ENCODE measurements around the gene SHQ1. TPM values are rescaled to one million over a fixed set of nuclear protein-coding genes. Genes with fewer than 3 reads are reported as not detected.
A peak's percentile ranks its signal among the peaks of the same experiment; 100 is the strongest.

Gene SHQ1
- 10 to 100 TPM; 24.3 to 26.9 (median 25.3) TPM for polyA plus RNA-seq (ENCODE audit: insufficient read length in 3 of 3)

DNA sequence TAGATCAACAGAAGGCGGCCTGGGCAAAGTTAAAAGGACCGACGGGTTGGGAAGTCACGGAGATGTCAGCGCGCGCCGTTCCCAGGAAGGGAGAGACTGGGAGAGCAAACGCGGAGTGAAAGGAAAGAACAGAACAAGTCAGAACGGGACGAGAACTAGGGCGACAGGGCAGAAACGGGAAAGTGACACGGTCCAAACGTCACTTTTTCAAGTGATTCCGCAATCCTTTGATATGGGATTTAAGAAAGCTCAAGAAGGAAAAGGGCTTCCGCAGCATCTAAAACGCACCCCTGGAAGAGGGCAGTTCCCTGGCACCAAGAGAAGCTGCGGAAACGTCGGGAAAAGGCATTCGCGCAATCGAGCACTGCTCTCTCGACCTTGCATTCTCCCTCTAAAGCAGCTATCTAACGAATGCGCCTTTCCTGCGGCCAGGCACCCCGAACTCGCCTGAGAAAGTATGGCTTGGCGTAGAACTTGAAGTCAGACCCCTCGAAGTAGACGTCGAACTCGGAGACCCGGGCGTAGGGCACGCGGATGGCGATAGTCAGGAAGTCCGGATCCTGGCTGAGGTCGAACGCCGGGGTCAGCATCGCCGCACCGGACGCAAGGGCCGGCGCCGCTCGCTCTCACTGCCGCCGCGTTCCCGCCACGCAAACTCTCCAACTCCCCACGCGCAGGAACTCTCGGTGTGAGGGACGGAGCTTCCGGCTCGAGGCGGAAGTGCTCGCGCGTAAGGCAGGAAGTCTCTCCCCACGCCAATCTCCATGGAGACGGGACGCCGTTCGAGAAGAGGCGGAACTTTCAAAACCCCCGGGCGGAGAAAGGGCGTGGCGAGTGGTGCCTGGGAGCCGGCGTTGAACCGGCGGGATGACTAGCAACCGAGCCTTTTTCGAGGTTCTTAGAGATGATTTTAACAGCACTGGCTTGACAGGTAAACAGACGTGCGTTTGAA lies at the start of gene SHQ1:
Gene SHQ1 (minus strand): TSS at position 695 of the 952 bp plus-strand sequence. CDS start 105 bp downstream, at position 590.
- peak; percentile 88 to 94 (median 89) for DNase-seq (ENCODE audit: low read depth in 3 of 3, low spot score in 2 of 3)

DNA sequence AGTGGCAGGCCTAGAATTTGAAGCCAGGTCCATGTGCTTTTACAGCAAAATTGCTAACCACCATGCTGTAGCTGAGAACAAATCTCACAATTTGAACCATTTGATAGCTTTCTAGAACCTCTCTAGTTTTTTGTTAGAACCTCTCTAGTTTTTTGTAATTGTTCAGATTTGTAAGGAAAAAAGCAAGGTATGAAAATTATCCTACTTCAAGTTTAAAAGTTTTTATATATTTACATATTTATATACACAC lies 49.4 kb upstream of the SHQ1 start:
- DNase-seq (ENCODE audit: low read depth in 3 of 3, low spot score in 2 of 3) = no peak

DNA sequence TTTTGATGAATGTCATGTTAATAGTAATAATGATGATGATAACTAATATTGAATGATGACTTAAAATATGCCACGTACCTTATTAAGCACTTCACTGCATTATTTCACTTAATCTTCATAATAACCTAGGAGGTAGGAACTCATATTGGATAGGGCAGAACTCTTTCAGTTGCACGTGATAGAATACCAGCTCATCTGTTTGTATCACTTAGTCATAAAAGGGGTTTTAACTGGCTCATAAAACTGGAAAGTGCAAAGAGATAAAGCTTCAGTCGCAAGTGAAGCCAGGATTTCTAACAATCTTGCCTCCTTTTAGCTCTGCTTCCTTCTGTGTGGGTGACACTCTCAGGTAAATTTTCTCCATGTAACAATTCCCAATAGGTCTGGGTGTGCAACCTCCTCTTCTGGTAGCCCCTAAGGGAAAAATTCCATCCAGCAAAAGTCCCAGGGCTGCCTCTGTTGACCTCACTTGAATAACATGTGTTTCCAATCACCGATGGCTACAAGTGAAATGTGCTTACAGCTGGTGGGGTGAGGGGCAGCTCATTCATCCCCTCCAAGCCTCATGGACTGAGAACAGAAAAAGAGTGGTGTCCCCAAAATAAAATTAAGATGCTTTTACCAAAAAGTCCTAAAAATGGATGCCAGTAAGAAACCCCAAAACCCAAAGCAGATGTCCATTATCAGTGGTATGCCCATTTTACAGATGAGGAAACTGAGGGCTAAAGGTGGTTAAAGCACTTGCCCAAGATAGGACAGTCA lies 48.9 kb upstream of the SHQ1 start:
- DNase-seq (ENCODE audit: low read depth in 3 of 3, low spot score in 2 of 3) = no peak

DNA sequence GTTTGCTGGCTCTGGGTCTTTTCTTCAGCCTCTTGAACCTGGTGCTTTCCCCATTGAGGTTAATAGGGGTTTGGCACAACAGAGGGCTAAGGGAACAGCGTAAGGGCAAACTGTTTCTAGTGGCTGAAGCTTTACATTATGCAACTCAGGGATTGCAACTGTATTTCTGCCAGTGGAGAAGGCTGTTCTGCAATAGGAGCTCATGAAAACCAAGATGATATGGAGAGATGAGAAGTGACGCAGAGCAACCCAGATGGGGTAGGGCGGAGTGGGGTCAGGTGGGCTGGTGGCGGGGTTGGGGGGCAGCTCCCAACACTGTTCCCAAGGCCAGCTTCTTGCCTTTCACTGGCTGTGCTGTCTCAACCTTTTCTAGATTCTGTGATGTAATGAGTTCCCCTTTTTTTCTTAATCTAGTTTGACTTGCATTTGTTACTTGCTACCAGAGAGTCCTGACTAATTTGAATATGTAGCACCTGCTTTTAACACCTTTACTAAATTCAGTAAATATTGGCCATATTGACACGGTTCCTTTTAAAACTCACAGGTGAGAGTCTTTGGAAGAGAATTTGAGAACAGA lies 46.8 kb upstream of the SHQ1 start:
- no peak for DNase-seq (ENCODE audit: low read depth in 3 of 3, low spot score in 2 of 3)

DNA sequence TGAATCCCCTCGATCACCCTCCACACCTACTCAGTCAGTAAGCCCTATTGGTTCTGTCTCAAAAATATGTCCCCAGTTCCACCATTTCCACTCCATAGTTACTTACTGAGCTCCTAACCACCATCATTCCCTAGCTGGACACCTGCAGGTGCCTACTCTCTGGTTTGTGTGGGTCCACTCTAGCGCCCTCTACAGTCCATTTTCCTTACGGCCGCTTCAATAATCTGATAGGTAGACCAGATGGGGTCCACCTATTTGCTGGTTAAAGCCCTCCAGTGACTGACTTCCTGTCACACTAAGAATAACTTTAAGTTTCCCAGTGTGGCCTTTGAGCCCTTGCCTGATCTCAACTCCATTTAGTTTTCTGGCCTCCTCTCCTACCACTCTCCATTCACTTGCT lies 44.6 kb upstream of the SHQ1 start:
- no peak for DNase-seq (ENCODE audit: low read depth in 3 of 3, low spot score in 2 of 3)

DNA sequence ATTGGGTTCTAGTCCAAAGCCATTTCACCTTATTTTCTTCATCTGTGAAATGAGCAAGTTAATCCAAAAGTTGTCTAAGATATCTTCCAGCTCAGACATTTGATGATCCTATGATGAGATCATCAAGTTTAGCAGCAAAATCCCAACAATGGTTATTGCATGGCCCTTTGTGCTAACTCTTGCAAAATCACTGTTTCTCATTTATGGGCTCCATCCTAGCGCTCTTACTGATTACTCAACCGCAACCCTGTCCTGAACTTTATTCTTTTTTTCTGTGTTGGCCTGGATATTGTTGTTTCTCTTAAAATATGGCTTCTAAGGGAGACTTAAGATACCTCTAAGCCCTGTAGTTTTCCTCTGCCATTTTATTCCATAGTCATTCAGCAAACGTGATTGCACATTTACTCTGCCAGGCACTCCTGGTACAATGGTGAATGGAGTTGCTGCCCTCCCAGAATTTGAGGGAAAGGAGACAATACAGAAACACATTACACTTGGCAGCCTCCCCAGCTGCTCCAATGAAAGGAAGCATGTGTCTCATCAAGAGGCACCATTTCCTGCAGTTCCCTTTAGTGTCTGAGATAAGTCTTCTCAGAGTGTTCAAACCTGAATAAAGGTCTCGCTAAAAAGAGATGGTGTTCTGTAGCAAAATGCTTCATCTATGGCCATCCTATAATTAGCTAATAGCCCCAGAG lies 44.0 kb upstream of the SHQ1 start:
- DNase-seq (ENCODE audit: low read depth in 3 of 3, low spot score in 2 of 3) = no peak

DNA sequence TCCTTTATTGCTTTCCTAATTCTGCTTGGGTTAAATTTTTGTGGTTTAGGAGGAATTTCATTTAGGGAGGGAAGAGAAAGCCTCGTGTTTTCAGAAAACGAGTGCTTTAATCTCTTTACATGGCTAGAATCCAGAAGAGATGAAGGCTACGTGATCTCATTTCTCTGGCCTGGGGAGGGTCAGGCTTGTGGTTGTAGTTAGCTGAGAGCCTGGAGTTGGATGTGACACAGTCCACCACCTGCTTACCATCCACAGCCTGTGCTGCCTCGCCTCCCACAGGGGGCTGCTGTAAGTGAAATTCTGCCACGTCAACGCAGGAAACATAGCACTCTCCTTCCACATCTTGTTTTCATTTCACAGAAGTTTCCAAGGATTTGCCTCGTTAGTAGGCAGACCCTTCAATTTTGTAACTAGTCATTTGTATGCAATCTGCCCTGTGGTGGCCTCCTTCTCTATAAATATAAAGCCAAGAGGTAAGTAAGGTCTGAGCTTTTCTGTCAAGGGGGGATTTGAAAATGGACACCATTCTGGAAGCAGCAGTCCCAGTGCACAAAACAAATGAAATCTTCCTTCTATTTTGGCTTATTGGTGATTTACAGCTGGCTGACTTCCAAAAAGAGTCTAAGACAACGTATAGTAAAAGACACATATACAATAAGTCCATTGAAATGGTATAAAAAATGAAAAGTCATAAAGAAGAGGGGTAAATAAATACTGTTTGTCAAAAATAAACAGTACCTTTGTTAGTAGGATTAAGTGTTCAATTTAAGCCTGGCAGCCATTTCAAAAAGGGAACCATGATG lies 43.0 kb upstream of the SHQ1 start:
- no peak for DNase-seq (ENCODE audit: low read depth in 3 of 3, low spot score in 2 of 3)

DNA sequence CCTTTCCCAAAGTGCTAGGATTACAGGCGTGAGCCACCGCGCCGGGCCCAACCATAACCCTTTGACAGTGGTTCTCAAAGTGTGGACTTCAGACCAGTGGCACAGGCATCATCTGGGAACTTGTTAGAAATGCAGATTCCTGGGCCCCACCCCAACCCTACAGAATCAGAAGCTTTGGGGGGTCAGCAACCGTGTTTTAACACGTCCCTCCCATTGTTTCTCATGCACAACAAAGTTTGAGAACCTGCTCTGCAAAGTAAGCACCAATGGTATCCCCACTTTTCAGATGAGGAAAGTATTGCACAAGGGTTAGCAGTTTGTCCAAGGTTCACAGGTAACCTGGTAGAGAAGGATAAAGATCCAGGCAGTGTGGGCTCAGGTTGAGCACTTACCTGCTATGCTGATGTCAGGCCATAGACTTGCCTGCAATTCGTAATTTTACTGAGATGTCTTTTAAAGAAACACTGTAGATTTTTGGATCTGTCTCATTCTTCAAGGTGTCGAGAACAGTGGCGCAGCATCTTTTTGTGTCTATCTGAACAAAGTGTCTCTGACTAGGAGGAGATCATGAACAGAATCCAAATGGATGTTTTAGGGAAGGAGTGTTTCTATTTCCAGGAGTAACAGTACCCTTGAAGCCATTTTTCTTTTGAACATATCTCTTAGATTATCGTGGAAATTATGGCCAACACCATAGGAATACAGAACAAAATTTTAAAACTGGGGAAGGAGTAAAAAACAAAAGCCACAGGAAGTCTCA lies 42.1 kb upstream of the SHQ1 start:
- no peak for DNase-seq (ENCODE audit: low read depth in 3 of 3, low spot score in 2 of 3)

DNA sequence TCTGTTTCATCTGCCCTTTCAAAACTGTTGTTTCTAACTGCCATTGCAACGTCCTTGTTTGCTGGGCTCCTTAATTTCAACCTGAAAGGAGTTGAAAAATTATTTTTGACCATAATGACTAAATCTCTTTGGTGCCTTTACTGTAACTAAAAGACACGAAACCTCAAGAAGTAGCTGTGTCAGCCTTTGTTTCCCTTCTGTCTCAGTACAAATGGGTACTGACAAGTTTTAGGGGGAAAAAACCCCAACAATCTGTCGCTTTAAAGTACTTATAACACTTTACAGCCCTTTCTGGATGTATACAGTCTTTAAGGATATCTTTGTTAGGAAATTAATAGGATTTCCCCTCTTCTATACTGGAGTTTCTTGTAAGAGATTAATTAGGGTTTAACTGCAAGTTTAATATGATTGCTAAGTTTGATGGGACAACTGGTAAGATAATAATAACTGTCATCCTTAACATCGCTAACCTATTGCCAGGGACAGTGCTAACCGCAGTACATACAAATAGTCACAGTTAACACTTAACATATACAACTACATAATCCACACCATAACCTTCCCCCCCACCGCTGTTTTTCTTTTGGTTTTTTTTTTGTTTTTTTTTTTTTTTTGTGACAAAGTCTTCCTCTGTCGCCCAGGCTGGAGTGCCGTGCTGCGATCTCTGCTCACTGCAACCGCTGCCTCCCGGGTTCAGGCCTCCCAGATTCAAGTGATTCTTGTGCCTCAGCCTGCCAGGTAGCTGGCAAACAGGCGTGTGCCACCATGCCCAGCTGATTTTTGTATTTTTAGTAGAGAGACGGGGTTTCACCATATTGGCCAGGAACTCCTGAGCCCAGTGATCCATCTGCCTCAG lies 41.3 kb upstream of the SHQ1 start:
- no peak for DNase-seq (ENCODE audit: low read depth in 3 of 3, low spot score in 2 of 3)

DNA sequence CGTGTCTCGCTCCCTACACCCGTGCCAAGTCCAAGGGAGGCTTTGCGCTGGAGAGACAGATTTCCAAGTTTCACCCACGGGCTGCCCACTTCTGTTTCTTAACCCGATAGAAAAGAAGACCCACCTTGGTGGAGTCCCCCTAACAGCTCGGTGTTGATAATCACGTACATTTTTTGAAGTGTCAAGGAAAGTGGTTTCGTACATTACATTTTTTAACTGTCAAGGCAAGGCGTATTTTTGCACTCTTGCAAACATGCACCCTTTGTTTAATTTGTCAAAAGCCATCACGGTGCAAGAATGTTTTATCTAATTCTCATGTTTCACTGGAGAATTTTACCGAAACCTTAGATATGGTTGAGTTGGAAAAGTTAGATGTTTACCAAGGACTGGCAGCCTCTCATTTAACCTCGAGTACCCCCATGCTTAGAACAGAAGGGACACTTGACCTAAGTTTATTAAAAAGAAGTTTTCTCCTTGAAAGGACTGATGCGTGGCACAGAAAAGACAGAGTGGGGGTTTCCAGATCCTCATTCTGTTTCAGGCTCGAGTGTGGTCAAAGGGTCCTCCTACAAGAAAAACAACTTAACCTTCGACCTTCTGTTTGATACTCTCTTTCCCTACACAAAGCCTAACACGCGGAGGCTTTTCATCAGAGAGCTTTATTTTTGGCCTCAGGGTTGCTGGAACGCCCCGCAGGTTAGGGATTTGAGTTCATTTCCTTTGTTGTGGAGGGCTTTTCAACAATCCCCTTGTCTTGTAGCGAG lies 40.5 kb upstream of the SHQ1 start:
- DNase-seq (ENCODE audit: low read depth in 3 of 3, low spot score in 2 of 3) = no peak

DNA sequence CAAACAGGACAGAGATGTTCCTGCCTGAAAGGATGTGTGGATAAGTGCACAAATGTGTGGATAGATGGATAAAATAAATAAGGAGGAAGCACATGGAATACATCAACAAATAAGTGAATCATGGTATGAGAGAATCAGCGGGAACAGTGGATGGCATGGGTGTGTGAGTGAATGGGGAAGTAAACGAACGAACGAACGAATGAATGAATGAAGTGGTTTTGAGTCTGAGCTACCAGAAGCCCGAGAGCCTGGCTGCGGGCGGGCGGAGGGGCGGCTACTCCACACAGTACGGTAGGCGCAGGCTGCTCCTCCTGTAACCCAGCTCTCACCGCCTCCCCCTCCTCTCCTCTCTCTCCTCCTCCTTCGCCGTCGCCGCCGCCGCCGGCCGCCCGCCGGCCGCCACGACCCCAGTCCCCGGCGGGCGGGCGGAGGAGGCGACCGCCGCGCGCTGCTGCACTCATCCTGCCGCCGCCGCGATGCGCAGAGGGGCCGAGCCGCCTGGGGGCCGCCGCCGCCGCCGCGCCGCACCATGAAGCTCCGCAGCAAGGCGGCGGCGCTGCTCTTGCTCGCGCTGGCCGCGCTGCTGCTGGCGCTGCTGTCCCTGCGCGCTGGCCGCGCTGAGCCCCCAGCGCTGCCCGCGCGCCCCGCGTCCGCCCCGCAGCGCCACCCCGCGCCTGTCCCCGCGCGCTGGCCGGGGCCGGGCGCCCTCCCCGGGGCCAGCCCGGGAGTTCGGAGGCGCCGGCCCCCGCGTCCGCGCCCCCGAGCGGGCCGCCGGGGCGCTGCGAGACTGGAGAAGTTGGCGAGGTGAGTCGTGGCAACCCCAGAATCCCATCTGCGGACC lies 39.7 kb upstream of the SHQ1 start, which contains the start of gene GXYLT2:
Gene GXYLT2 (plus strand): TSS at position 342 of the 841 bp plus-strand sequence. CDS start 188 bp downstream, at position 530.
- no peak for DNase-seq (ENCODE audit: low read depth in 3 of 3, low spot score in 2 of 3)

DNA sequence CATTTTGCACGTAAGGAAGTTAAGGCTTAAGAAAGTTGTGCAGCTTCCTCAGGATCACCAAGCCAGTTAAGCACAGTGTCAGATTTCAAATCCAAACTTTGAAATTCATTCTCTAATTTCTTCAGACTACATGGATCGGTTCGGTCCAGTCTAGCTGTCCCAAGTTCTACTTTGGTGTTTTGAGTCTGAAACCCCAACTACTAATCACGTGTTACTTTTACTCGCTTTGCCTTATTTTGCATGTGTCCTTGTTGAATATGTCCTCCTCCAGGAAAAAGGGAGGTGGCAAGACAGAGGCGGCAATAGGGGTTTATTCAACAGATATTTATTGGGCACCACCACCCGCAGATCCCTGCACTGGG lies 39.1 kb upstream of the SHQ1 start:
- no peak for DNase-seq (ENCODE audit: low read depth in 3 of 3, low spot score in 2 of 3)

DNA sequence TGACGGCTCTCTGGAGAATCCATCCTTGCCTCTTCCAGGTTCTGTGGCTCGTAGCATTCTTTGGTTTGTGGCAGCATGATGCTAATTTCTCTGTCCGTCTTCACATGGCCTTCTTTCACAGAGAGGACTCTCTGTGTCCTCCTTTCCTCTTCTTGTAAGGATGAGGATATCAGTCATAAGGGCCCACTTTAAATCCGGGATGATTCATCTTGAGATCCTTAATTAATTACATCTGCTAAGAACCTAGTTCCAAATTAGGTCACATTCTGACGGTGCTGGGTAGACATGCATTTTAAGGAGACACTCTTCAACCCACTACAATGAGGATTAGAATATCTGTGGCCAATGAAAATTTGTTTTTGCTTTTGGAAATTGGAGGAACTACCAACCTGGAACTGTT lies 23.9 kb upstream of the SHQ1 start:
- no peak for DNase-seq (ENCODE audit: low read depth in 3 of 3, low spot score in 2 of 3)

DNA sequence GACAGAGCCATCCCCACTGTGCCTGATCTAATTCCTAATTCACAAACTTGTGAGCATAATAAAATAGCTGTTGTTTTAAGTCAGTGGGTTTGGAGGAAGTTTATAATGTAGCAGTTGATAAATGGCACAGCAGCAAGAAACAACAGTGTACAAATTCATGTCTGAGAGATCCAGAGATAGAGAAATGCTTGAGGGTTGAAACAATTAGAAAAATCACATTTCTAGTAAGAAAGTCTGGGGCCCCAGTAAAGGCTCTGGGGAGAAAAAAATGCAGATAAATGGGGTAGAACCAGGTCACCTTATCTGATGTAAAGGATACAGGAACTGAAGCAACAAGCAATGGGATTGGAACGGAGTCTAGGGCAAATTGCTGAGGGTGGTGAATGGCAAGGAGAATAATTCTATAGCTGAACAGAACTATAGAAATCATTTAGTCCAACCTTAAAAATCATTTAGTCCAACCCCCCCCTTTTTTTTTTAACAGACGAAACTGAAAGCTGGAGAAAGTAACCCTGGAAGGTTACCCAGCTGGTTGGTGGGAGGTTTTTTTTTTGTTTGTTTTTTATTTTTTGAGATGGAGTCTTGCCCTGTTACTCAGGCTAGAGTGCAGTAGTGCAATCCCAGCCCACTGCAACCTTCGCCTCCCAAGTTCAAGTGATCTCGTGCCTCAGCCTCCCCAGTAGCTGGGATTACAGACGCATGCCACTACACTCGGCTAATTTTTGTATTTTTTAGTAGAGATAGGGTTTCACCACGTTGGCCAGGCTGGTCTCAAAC lies 14.3 kb upstream of the SHQ1 start:
- DNase-seq (ENCODE audit: low read depth in 3 of 3, low spot score in 2 of 3) = no peak

DNA sequence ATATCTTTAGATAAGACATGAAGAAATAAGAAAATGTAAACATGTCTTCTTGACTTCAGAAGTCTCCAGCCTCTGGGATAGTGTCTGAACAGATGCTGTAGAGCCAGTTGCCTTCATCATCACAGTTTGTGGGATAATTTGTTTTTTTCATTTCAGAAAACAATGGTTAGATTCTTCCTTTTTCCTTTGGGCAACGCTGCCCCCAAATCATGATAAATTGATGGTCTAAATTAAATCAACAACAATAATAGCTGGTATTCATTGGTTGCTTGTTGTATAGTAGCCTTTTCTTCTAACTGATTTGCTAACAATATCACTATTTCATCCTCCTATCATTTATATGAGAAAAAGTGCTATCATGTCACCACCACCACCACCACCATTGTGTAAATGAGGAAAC lies 12.6 kb upstream of the SHQ1 start:
- DNase-seq (ENCODE audit: low read depth in 3 of 3, low spot score in 2 of 3) = no peak

DNA sequence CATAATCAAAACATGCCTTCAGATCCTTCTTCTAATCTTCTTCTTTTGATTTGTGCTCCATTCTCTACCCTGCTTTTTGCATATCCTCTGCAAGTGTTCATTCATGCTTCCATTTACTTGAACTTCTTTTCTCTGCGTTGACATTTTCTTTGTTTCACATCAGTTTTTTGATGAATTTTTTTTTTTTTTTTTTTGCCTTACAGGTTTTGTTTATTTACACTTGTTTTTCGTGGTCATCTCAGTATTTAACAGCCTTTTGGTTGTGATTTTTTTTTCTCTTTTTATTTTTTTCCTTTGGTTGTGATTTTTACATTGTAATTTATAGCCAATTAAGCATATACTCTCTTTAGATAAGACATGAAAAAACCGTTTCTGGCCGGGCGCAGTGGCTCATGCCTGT lies 11.8 kb upstream of the SHQ1 start:
- no peak for DNase-seq (ENCODE audit: low read depth in 3 of 3, low spot score in 2 of 3)
